A549 (cell line): ENCODE measurements around the gene FAF1.

Experiments
- CEBPB ChIP-seq, 2 experiments: fragments of >200 bp in 1 of 2; sonication (Bioruptor Twin) in 1 of 2; formaldehyde crosslinking in 1 of 2; IDR thresholded peaks; 2 replicates each; pipeline ENCODE4 v1.6.1; 2012 to 2016
- FOSL2 ChIP-seq, 2 experiments: fragments of 450-650 bp in 1 of 2; fragments of >200 bp in 1 of 2; sonication (Bioruptor Twin) in 1 of 2; formaldehyde crosslinking; IDR thresholded peaks; 2 replicates each; pipeline versions ENCODE4 v1.5.0 to v1.6.1; 2016 to 2020; ENCODE audit warnings: mild to moderate bottlenecking in 1 of 2, moderate library complexity in 1 of 2
- KDM1A ChIP-seq: fragments of 200-600 bp; sonication (generic); IDR thresholded peaks from 2 replicates; pipeline ENCODE4 v1.6.1; 2016; ENCODE audit warnings: low read depth, mild to moderate bottlenecking
- POLR2A ChIP-seq: IDR thresholded peaks from 2 replicates; pipeline ENCODE4 v1.6.1; 2012; ENCODE audit warnings: mild to moderate bottlenecking, low read length
- RCOR1 ChIP-seq: fragments of 150-350 bp; IDR thresholded peaks from 2 replicates; pipeline ENCODE4 v1.6.1; 2014; ENCODE audit warnings: antibody characterized with exemption, low read length, low read depth
- RFX5 ChIP-seq: fragments of 450-650 bp; IDR thresholded peaks from 2 replicates; pipeline ENCODE4 v1.7.1; 2014; ENCODE audit warnings: antibody characterized with exemption, mild to moderate bottlenecking, moderate library complexity
- SMC3 ChIP-seq: fragments of >200 bp; sonication (Bioruptor Twin); formaldehyde crosslinking; IDR thresholded peaks from 3 replicates; pipeline ENCODE4 v1.6.1; 2018; ENCODE audit warnings: inconsistent platforms
- TF ChIP-seq, protein P1 (sequence below): fragments of >200 bp; sonication (Bioruptor Twin); formaldehyde crosslinking; IDR thresholded peaks from 3 replicates; pipeline ENCODE4 v1.5.1; 2016
- TF ChIP-seq, protein P2 (sequence below): IDR thresholded peaks from 2 replicates; pipeline ENCODE4 v1.6.1; 2012

DNA sequence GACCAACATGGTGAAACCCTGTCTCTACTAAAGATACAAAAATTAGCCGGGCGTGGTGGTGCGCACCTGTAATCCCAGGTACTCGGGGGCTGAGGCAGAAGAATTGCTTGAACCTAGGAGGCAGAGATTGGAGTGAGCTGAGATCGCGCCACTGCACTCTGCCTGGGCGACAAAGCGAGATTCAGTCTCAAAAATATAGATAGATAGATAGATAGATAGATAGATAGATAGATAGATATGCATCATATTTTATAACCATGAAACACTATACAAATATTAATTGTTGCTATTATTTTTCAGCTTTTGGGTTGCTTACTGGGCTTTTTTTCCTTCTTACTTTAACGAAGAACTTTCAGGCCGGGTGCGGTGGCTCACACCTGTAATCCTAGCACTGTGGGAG, 4.8 kb upstream of the FAF1 start:
- no peak for TF ChIP-seq POLR2A
- TF ChIP-seq, protein P1, sequence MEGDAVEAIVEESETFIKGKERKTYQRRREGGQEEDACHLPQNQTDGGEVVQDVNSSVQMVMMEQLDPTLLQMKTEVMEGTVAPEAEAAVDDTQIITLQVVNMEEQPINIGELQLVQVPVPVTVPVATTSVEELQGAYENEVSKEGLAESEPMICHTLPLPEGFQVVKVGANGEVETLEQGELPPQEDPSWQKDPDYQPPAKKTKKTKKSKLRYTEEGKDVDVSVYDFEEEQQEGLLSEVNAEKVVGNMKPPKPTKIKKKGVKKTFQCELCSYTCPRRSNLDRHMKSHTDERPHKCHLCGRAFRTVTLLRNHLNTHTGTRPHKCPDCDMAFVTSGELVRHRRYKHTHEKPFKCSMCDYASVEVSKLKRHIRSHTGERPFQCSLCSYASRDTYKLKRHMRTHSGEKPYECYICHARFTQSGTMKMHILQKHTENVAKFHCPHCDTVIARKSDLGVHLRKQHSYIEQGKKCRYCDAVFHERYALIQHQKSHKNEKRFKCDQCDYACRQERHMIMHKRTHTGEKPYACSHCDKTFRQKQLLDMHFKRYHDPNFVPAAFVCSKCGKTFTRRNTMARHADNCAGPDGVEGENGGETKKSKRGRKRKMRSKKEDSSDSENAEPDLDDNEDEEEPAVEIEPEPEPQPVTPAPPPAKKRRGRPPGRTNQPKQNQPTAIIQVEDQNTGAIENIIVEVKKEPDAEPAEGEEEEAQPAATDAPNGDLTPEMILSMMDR, result no peak
- TF ChIP-seq RFX5, result no peak
- no peak for TF ChIP-seq KDM1A
- TF ChIP-seq, protein P2, sequence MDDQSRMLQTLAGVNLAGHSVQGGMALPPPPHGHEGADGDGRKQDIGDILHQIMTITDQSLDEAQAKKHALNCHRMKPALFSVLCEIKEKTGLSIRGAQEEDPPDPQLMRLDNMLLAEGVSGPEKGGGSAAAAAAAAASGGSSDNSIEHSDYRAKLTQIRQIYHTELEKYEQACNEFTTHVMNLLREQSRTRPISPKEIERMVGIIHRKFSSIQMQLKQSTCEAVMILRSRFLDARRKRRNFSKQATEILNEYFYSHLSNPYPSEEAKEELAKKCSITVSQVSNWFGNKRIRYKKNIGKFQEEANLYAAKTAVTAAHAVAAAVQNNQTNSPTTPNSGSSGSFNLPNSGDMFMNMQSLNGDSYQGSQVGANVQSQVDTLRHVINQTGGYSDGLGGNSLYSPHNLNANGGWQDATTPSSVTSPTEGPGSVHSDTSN, result no peak
- TF ChIP-seq CEBPB (IDR thresholded peaks at IDR 0.05), result no peak
- no peak for TF ChIP-seq FOSL2 (IDR thresholded peaks at IDR 0.05)
- no peak for TF ChIP-seq FOSL2 (CRISPR knock-in tag; IDR thresholded peaks at IDR 0.05)
- TF ChIP-seq RCOR1, result no peak
- TF ChIP-seq SMC3, result no peak
